Measurements from ENCODE around the gene ATP10D. TPM values are rescaled to one million over a fixed set of nuclear protein-coding genes. Genes with fewer than 3 reads are reported as not detected.

The ATP10D gene
- total RNA-seq, 2 experiments from 2014 or later = 2.8 to 3.0 TPM

- Mint-ChIP-seq H3K36me3 (no peaks in the 10 kb centered on the region), H3K27me3 (peaks cover 9% of the 10 kb centered on the region), H3K4me1 (ENCODE audit: low read depth) (no peaks in the 10 kb centered on the region), H3K9me3 (no peaks in the 10 kb centered on the region), H3K27ac (no peak overlapping the region), H3K4me3 (no peak overlapping the region)
- ChIA-PET CTCF (no interaction called here), POLR2A (no interaction called here)
- DNase-seq = no peak
- intact Hi-C loops (cut with micrococcal nuclease) = no loop called here
These were observed 130.3 kb downstream of the ATP10D start for GRCh38 chr4:47615385-47615784.

GRCh38 chr4:47617607-47618006, 132.5 kb downstream of the ATP10D start:
- intact Hi-C loops (cut with micrococcal nuclease) = no loop called here
- Mint-ChIP-seq H3K36me3 (no peaks in the 10 kb centered on the region), H3K9me3 (no peaks in the 10 kb centered on the region), H3K4me3 (no peak overlapping the region), H3K4me1 (ENCODE audit: low read depth) (no peaks in the 10 kb centered on the region), H3K27ac (no peak overlapping the region), H3K27me3 (peaks cover 4% of the 10 kb centered on the region)
- DNase-seq = no peak
- ChIA-PET POLR2A (no interaction called here), CTCF (no interaction called here)

GRCh38 chr4:47619691-47620090, 134.6 kb downstream of the ATP10D start:
- Mint-ChIP-seq H3K27me3 (peaks cover 4% of the 10 kb centered on the region), H3K4me3 (no peak overlapping the region), H3K9me3 (no peaks in the 10 kb centered on the region), H3K27ac (no peak overlapping the region), H3K4me1 (ENCODE audit: low read depth) (no peaks in the 10 kb centered on the region), H3K36me3 (no peaks in the 10 kb centered on the region)
- CTCF ChIA-PET = interaction anchor here (0.6 kb wide), 1 partner anchor 1325 kb away, joined by 3 read pairs; no protein-coding TSS in a partner anchor
- DNase-seq = no peak
- POLR2A ChIA-PET = no interaction called here
- intact Hi-C loops (cut with micrococcal nuclease) = no loop called here

- Mint-ChIP-seq H3K4me1 (ENCODE audit: low read depth) (no peaks in the 10 kb centered on the region), H3K4me3 (no peak overlapping the region), H3K27me3 (peaks cover 4% of the 10 kb centered on the region), H3K9me3 (no peaks in the 10 kb centered on the region), H3K27ac (no peak overlapping the region), H3K36me3 (no peaks in the 10 kb centered on the region)
- CTCF ChIA-PET = no interaction called here
- POLR2A ChIA-PET = no interaction called here
- DNase-seq = no peak
- intact Hi-C loops (cut with micrococcal nuclease) = no loop called here
These were observed 136.1 kb downstream of the ATP10D start for GRCh38 chr4:47621181-47621580.

- Mint-ChIP-seq H3K4me3 (no peak overlapping the region), H3K4me1 (ENCODE audit: low read depth) (no peaks in the 10 kb centered on the region), H3K27ac (no peak overlapping the region), H3K36me3 (no peaks in the 10 kb centered on the region), H3K9me3 (no peaks in the 10 kb centered on the region), H3K27me3 (peaks cover 8% of the 10 kb centered on the region)
- ChIA-PET POLR2A (no interaction called here), CTCF (no interaction called here)
- DNase-seq = no peak
- intact Hi-C loops (cut with micrococcal nuclease) = no loop called here
These were observed 139.0 kb downstream of the ATP10D start for GRCh38 chr4:47624031-47624441.

GRCh38 chr4:47631161-47631560, 146.1 kb downstream of the ATP10D start:
- H3K4me1 Mint-ChIP-seq (ENCODE audit: low read depth) = no peaks in the 10 kb centered on the region
- H3K27ac Mint-ChIP-seq = no peak overlapping the region

GRCh38 chr4:47639531-47639930, 154.5 kb downstream of the ATP10D start:
- Mint-ChIP-seq H3K27me3 (peaks cover 17% of the 10 kb centered on the region), H3K4me3 (no peak overlapping the region), H3K27ac (no peak overlapping the region), H3K4me1 (ENCODE audit: low read depth) (no peaks in the 10 kb centered on the region), H3K9me3 (peaks cover 7% of the 10 kb centered on the region), H3K36me3 (no peaks in the 10 kb centered on the region)
- intact Hi-C loops (cut with micrococcal nuclease) = no loop called here
- no peak for DNase-seq
- CTCF ChIA-PET = no interaction called here
- POLR2A ChIA-PET = no interaction called here

More at GRCh38 chr4:47631161-47631560, 146.1 kb downstream of the ATP10D start:
- Mint-ChIP-seq H3K27me3 (peaks cover 4% of the 10 kb centered on the region), H3K9me3 (no peaks in the 10 kb centered on the region), H3K36me3 (no peaks in the 10 kb centered on the region), H3K4me3 (no peak overlapping the region)
- intact Hi-C loops (cut with micrococcal nuclease) = no loop called here
- ChIA-PET POLR2A (no interaction called here), CTCF (no interaction called here)
- no peak for DNase-seq

- POLR2A ChIA-PET = no interaction called here
- Mint-ChIP-seq H3K27ac (no peak overlapping the region), H3K4me1 (ENCODE audit: low read depth) (no peaks in the 10 kb centered on the region), H3K36me3 (no peaks in the 10 kb centered on the region), H3K27me3 (peaks cover 19% of the 10 kb centered on the region), H3K9me3 (peaks cover 7% of the 10 kb centered on the region), H3K4me3 (no peak overlapping the region)
- no peak for DNase-seq
- CTCF ChIA-PET = no interaction called here
- intact Hi-C loops (cut with micrococcal nuclease) = no loop called here
These were observed 155.8 kb downstream of the ATP10D start for GRCh38 chr4:47640911-47641310.

- Mint-ChIP-seq H3K9me3 (peaks cover 4% of the 10 kb centered on the region), H3K36me3 (no peaks in the 10 kb centered on the region), H3K27ac (no peak overlapping the region), H3K4me1 (ENCODE audit: low read depth) (no peaks in the 10 kb centered on the region), H3K4me3 (no peak overlapping the region), H3K27me3 (peaks cover 16% of the 10 kb centered on the region)
- intact Hi-C loops (cut with micrococcal nuclease) = no loop called here
- no peak for DNase-seq
- ChIA-PET POLR2A (no interaction called here), CTCF (no interaction called here)
These were observed 156.7 kb downstream of the ATP10D start for GRCh38 chr4:47641755-47642154.

GRCh38 chr4:47642191-47642830, 157.2 kb downstream of the ATP10D start:
- CTCF ChIA-PET = no interaction called here
- H3K4me3 Mint-ChIP-seq = no peak overlapping the region
- H3K27ac Mint-ChIP-seq = no peak overlapping the region
- no peaks in the 10 kb centered on the region for H3K9me3 Mint-ChIP-seq
- H3K27me3 Mint-ChIP-seq = peaks cover 13% of the 10 kb centered on the region
- DNase-seq = no peak
- H3K36me3 Mint-ChIP-seq = no peaks in the 10 kb centered on the region
- POLR2A ChIA-PET = no interaction called here
- H3K4me1 Mint-ChIP-seq (ENCODE audit: low read depth) = no peaks in the 10 kb centered on the region
- intact Hi-C loops (cut with micrococcal nuclease) = no loop called here

Other genes with a start within 250 kb of the ATP10D start
- gene COMMD8, start 21.6 kb upstream of the ATP10D start, total RNA-seq = 10 to 100 TPM; 27.5 to 27.9 TPM